IMR-90 (cell line): ENCODE results near the gene PRKN. TPM values are rescaled to one million over a fixed set of nuclear protein-coding genes. Genes with fewer than 3 reads are reported as not detected.

ENCODE experiments used
- ATAC-seq: fragments of 200-7000 bp; cut with Tn5 transposase; 2 replicates; pipeline ENCODE4 v1.9.1; 2020; ENCODE audit warnings: low read depth, mild to moderate bottlenecking, moderate library complexity
- BruUV-seq: library from RNA; stranded (reverse); fragments of 400-500 nt; replicated peaks from 2 replicates; lab custom pipeline; 2021; lab: Mats Ljungman, UMichigan
- CTCF ChIA-PET: fragments of 300-600 bp; formaldehyde crosslinking; extraction: SDS; loops from one replicate; lab custom pipeline; 2021; ENCODE audit warnings: antibody characterized with exemption; lab: Yijun Ruan, JAX
- POLR2A ChIA-PET: fragments of 300-600 bp; sonication (Branson Sonifier 250); formaldehyde crosslinking; loops from one replicate; lab custom pipeline; 2022; ENCODE audit warnings: antibody characterized with exemption; ENCODE audit not compliant: unreplicated experiment; lab: Charles Lee
- DNase-seq: peaks from one replicate; pipeline ENCODE4 v3.0.0; 2013
- H2AFZ ChIP-seq: replicated peaks from 2 replicates; pipeline ENCODE3; 2013; ENCODE audit warnings: low read length, mild to moderate bottlenecking; ENCODE audit not compliant: poor library complexity
- H2AK5ac ChIP-seq: 2 replicates; pipeline ENCODE4 v1.6.1; 2013; ENCODE audit warnings: low read depth, low read length, inconsistent platforms
- H2AK9ac ChIP-seq: replicated peaks from 2 replicates; pipeline ENCODE3; 2013; ENCODE audit warnings: mild to moderate bottlenecking, low read depth, low read length, moderate library complexity; ENCODE audit not compliant: poor library complexity
- H2BK120ac ChIP-seq: 2 replicates; pipeline ENCODE4 v1.6.1; 2013; ENCODE audit warnings: low read depth, low read length, inconsistent platforms
- H2BK15ac ChIP-seq: 3 replicates; pipeline ENCODE4 v1.6.1; 2013; ENCODE audit warnings: low read depth, low read length, inconsistent platforms
- H2BK20ac ChIP-seq: 2 replicates; pipeline ENCODE4 v1.6.1; 2013; ENCODE audit warnings: low read depth, mild to moderate bottlenecking, inconsistent platforms, low read length, moderate library complexity
- H2BK5ac ChIP-seq: 2 replicates; pipeline ENCODE4 v1.6.1; 2013; ENCODE audit warnings: mild to moderate bottlenecking, low read depth, low read length, inconsistent platforms; ENCODE audit not compliant: poor library complexity, severe bottlenecking
- H3K14ac ChIP-seq: replicated peaks from 2 replicates; pipeline ENCODE4 v1.6.1; 2013; ENCODE audit warnings: low read depth, low read length, inconsistent platforms
- H3K18ac ChIP-seq: 2 replicates; pipeline ENCODE4 v1.6.1; 2013; ENCODE audit warnings: low read depth, low read length, control low read depth
- H3K23ac ChIP-seq: 2 replicates; pipeline ENCODE4 v1.6.1; 2013; ENCODE audit warnings: low read depth, low read length, inconsistent platforms
- H3K27ac ChIP-seq: 2 replicates; pipeline ENCODE4 v1.5.1; 2013; ENCODE audit warnings: mild to moderate bottlenecking, control low read depth, low read length; ENCODE audit not compliant: insufficient read depth
- H3K27me3 ChIP-seq: 2 replicates; pipeline ENCODE4 v1.6.1; 2013; ENCODE audit warnings: low read length; ENCODE audit not compliant: control insufficient read depth, insufficient read depth
- H3K36me3 ChIP-seq: 2 replicates; pipeline ENCODE4 v1.6.1; 2013; ENCODE audit warnings: low read length, mixed read lengths; ENCODE audit not compliant: control insufficient read depth, insufficient read depth
- H3K4ac ChIP-seq: 2 replicates; pipeline ENCODE4 v1.6.1; 2013; ENCODE audit warnings: low read depth, low read length, inconsistent platforms
- H3K4me1 ChIP-seq: 2 replicates; pipeline ENCODE4 v1.6.1; 2013; ENCODE audit warnings: low read length, mixed read lengths; ENCODE audit not compliant: control insufficient read depth, insufficient read depth
- H3K4me2 ChIP-seq: 2 replicates; pipeline ENCODE4 v1.6.1; 2013; ENCODE audit warnings: low read depth, mild to moderate bottlenecking, control low read depth, low read length, moderate library complexity
- H3K4me3 ChIP-seq: 2 replicates; pipeline ENCODE4 v1.5.1; 2013; ENCODE audit warnings: low read depth, mild to moderate bottlenecking, control low read depth, low read length, moderate library complexity; ENCODE audit not compliant: insufficient read depth
- H3K56ac ChIP-seq: 2 replicates; pipeline ENCODE4 v1.6.1; 2013; ENCODE audit warnings: low read length, inconsistent platforms; ENCODE audit not compliant: insufficient read depth; ENCODE audit errors: extremely low read depth
- H3K79me1 ChIP-seq, 2 experiments: 2 replicates each; pipeline ENCODE4 v1.6.1; 2013; ENCODE audit warnings: low read length in 2 of 2, inconsistent platforms in 1 of 2, low read depth in 1 of 2
- H3K9ac ChIP-seq: 2 replicates; pipeline ENCODE4 v1.6.1; 2013; ENCODE audit warnings: low read depth, low read length, control low read depth
- H3K9me1 ChIP-seq: 2 replicates; pipeline ENCODE4 v1.6.1; 2013; ENCODE audit warnings: low read length, inconsistent platforms; ENCODE audit not compliant: insufficient read depth
- H3K9me3 ChIP-seq: 2 replicates; pipeline ENCODE4 v1.6.1; 2013; ENCODE audit warnings: low read length; ENCODE audit not compliant: control insufficient read depth, insufficient read depth
- H4K20me1 ChIP-seq: 2 replicates; pipeline ENCODE4 v1.6.1; 2013; ENCODE audit warnings: low read length, inconsistent platforms; ENCODE audit not compliant: insufficient read depth
- H4K5ac ChIP-seq: 2 replicates; pipeline ENCODE4 v1.6.1; 2013; ENCODE audit warnings: mild to moderate bottlenecking, low read depth, low read length, control low read depth
- H4K8ac ChIP-seq, 2 experiments: 2 replicates each; pipeline ENCODE4 v1.6.1; 2013; ENCODE audit warnings: low read depth in 2 of 2, low read length in 2 of 2, control low read depth in 1 of 2, inconsistent platforms in 1 of 2
- H4K91ac ChIP-seq: 2 replicates; pipeline ENCODE4 v1.6.1; 2013; ENCODE audit warnings: low read depth, low read length, inconsistent platforms; ENCODE audit not compliant: insufficient read depth
- ELK1 ChIP-seq: fragments of 150-350 bp; IDR thresholded peaks from 2 replicates; pipeline ENCODE4 v1.6.1; 2016; ENCODE audit warnings: low read depth, mild to moderate bottlenecking, low read length, moderate library complexity, borderline replicate concordance
- MAFK ChIP-seq: IDR thresholded peaks from 2 replicates; pipeline ENCODE4 v1.6.1; 2012; ENCODE audit warnings: low read depth, low read length, improper control_type of control experiment
- MXI1 ChIP-seq: IDR thresholded peaks from 2 replicates; pipeline ENCODE4 v1.6.1; 2012; ENCODE audit warnings: low read depth, mild to moderate bottlenecking, low read length, moderate library complexity, borderline replicate concordance
- POLR2A ChIP-seq: IDR thresholded peaks from 2 replicates; pipeline ENCODE4 v1.6.1; 2012; ENCODE audit warnings: mild to moderate bottlenecking, low read depth, low read length
- RAD21 ChIP-seq: IDR thresholded peaks from 2 replicates; pipeline ENCODE4 v1.6.1; 2012; ENCODE audit warnings: low read length, improper control_type of control experiment
- RCOR1 ChIP-seq: IDR thresholded peaks from 2 replicates; pipeline ENCODE4 v1.6.1; 2012; ENCODE audit warnings: mild to moderate bottlenecking, low read length, improper control_type of control experiment; ENCODE audit not compliant: insufficient replicate concordance
- SMC3 ChIP-seq: fragments of 150-350 bp; IDR thresholded peaks from 2 replicates; pipeline ENCODE4 v1.6.1; 2016; ENCODE audit warnings: low read depth, mild to moderate bottlenecking, antibody characterized with exemption, low read length, moderate library complexity
- WGBS, 2 experiments: methylation state at CpG; one replicate each; pipeline versions ENCODE4 v1.1.5 to v1.1.7; 2013; ENCODE audit warnings: missing lambda C conversion rate in 2 of 2; ENCODE audit not compliant: insufficient read length in 1 of 2; ENCODE audit errors: extremely low coverage in 2 of 2; 5-methylcytosine and 5-hydroxymethylcytosine counted together
- dilution Hi-C: fragments of 300-500 bp; cut with HindIII; formaldehyde crosslinking; loops from one replicate; pipeline ENCODE4 v1.14.3; 2018; ENCODE audit warnings: low sequenced_read_pairs; ENCODE audit not compliant: unreplicated experiment
- in situ Hi-C: fragments of 300-500 bp; cut with MboI; formaldehyde crosslinking; loops from 3 replicates; pipeline ENCODE4 v1.14.3; 2019; ENCODE audit warnings: low sequenced_read_pairs, inconsistent platforms, mixed read lengths
- intact Hi-C: fragments of 100-400 bp; cut with micrococcal nuclease; formaldehyde crosslinking; loops from 2 replicates; pipeline ENCODE4 v1.10.0; 2022
- polyA plus RNA-seq, 3 experiments: library from polyadenylated mRNA; depleted of rRNA; stranded (reverse); fragments of >200 nt; gene quantifications; 2 replicates each; pipeline ENCODE4 v1.2.3, GENCODE V29; 2012; ENCODE audit warnings: low replicate concordance in 1 of 3
- total RNA-seq: library from RNA; depleted of rRNA; stranded (reverse); fragments of >200 nt; gene quantifications from 2 replicates; pipeline ENCODE4 v1.2.3, GENCODE V29; 2012
- TF ChIP-seq, protein P1 (sequence below): conservative IDR thresholded peaks from 2 replicates; pipeline ENCODE4 v1.5.1; 2012; ENCODE audit warnings: mild to moderate bottlenecking, low read depth, low read length, improper control_type of control experiment

The PRKN gene
- total and polyA plus RNA-seq, 2 of the 4 experiments (the other 2 are of a cell fraction) = 0.15 to 0.18 TPM

DNA sequence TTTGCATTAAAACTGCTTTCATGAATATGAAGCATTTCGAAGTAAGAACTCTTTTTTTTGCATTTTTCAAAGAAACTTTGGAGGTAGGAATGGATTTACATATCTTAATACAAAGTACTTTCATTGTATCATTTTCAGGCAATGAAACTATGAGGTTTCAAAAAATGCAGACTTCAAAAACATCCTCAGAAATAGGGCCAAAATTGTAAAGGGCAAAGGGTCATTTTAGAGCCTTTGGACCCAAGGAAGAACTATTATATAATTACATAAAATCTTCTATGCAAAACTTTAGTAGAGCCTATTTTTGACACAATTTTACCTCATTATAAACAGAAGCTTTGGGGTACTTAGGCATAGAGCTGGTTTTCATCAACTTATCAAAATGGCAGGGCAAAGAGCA lies 4.9 kb downstream of the PRKN start:
- intact Hi-C loops (no loop called here), dilution Hi-C loops (no loop called here), in situ Hi-C loops (no loop called here)
- Histone ChIP-seq H2AFZ (no peak overlapping the region), H2BK15ac (no peak overlapping the region), H3K27me3 (no peaks in the 10 kb centered on the region), H2BK20ac (no peak overlapping the region), H3K4me1 (no peaks in the 10 kb centered on the region), H2AK5ac (no peak overlapping the region), H3K18ac (no peak overlapping the region), H3K79me1 (no peaks in the 10 kb centered on the region), H4K8ac (no peak overlapping the region), H2AK9ac (no peak overlapping the region), H3K56ac (no peak overlapping the region), H3K23ac (no peak overlapping the region), H2BK120ac (no peak overlapping the region), H4K91ac (no peak overlapping the region), H4K5ac (no peak overlapping the region), H3K9me3 (no peaks in the 10 kb centered on the region), H3K9me1 (no peaks in the 10 kb centered on the region), H3K4ac (no peak overlapping the region), H3K36me3 (no peaks in the 10 kb centered on the region), H3K4me3 (no peak overlapping the region), H3K9ac (no peak overlapping the region), H3K27ac (no peak overlapping the region), H3K4me2 (no peak overlapping the region), H3K14ac (no peak overlapping the region), H4K20me1 (no peaks in the 10 kb centered on the region), H2BK5ac (no peak overlapping the region)
- ChIA-PET POLR2A (no interaction called here), CTCF (no interaction called here)
- WGBS, 2 experiments = no CpG with 5 or more reads among the region's 1 CpG
- ATAC-seq (no peak), DNase-seq (no peak)
- TF ChIP-seq ELK1 (no peak), RAD21 (no peak), RCOR1 (no peak), MAFK (no peak), SMC3 (no peak), POLR2A (no peak), MXI1 (no peak)
- TF ChIP-seq, protein P1, sequence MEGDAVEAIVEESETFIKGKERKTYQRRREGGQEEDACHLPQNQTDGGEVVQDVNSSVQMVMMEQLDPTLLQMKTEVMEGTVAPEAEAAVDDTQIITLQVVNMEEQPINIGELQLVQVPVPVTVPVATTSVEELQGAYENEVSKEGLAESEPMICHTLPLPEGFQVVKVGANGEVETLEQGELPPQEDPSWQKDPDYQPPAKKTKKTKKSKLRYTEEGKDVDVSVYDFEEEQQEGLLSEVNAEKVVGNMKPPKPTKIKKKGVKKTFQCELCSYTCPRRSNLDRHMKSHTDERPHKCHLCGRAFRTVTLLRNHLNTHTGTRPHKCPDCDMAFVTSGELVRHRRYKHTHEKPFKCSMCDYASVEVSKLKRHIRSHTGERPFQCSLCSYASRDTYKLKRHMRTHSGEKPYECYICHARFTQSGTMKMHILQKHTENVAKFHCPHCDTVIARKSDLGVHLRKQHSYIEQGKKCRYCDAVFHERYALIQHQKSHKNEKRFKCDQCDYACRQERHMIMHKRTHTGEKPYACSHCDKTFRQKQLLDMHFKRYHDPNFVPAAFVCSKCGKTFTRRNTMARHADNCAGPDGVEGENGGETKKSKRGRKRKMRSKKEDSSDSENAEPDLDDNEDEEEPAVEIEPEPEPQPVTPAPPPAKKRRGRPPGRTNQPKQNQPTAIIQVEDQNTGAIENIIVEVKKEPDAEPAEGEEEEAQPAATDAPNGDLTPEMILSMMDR = no peak
- no TSS peak for BruUV-seq
